Measurements from ENCODE around the gene REC114. TPM values are rescaled to one million over a fixed set of nuclear protein-coding genes. Genes with fewer than 3 reads are reported as not detected.

REC114 gene
- total RNA-seq, 1 donor from 2014 or later: not detected

GRCh38 chr15:73564255-73564654, 121.3 kb downstream of the REC114 start:
- no peaks in the 10 kb centered on the region for H3K9me3 Mint-ChIP-seq
- no peak for TF ChIP-seq CTCF (conservative IDR thresholded peaks at IDR 0.05)
- H3K36me3 Mint-ChIP-seq (ENCODE audit: low read depth): no peaks in the 10 kb centered on the region
- DNase-seq (ENCODE audit: low read depth, low spot score): no peak
- peaks cover 6% of the 10 kb centered on the region for H3K4me1 Mint-ChIP-seq
- no peak overlapping the region for H3K4me3 Mint-ChIP-seq
- no peaks in the 10 kb centered on the region for H3K27me3 Mint-ChIP-seq (ENCODE audit: low read depth)
- H3K27ac Mint-ChIP-seq (ENCODE audit: unreplicated experiment): no peak overlapping the region

GRCh38 chr15:73567020-73567419, 124.1 kb downstream of the REC114 start:
- no peaks in the 10 kb centered on the region for H3K9me3 Mint-ChIP-seq
- peaks cover 7% of the 10 kb centered on the region for H3K36me3 Mint-ChIP-seq (ENCODE audit: low read depth)
- TF ChIP-seq CTCF (conservative IDR thresholded peaks at IDR 0.05): no peak
- peaks cover 6% of the 10 kb centered on the region for H3K4me1 Mint-ChIP-seq
- no peaks in the 10 kb centered on the region for H3K27me3 Mint-ChIP-seq (ENCODE audit: low read depth)
- H3K4me3 Mint-ChIP-seq: no peak overlapping the region
- no peak for DNase-seq (ENCODE audit: low read depth, low spot score)
- H3K27ac Mint-ChIP-seq (ENCODE audit: unreplicated experiment): no peak overlapping the region

DNA sequence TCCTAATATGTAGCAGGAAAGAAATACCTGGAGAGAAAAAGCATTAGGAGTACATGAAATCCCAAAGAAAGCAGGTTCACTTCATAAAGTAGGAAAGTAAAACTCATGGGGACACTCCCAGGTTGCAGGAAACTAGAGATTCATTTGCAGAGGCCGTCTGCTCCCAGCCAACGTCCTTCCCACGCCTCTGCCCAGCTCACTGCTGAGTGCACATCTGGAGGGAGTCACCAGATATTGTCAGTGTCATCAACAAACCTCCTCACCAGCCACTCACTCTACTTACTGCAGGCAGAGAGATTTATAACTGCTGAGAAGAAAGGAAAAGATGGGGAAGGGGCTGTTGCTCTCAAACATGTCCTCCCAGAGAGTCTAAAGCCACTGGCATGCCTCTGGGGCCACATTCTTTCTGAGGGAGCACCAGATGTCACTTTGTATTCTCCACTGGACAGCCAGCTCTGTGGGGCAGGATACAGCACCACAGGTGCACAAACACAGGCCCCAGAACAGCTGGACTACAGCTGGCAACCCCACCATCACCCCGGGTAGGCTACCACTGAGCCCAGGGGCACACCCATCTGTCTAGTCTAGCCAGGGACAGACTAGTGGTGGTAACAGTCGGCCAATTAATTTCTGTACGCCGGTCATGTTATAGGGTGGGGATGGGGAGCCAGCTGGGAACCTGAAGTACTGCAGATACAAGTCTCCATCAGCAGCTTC, 125.8 kb downstream of the REC114 start:
- Mint-ChIP-seq H3K27me3 (ENCODE audit: low read depth) (no peaks in the 10 kb centered on the region), H3K36me3 (ENCODE audit: low read depth) (peaks cover 7% of the 10 kb centered on the region), H3K27ac (ENCODE audit: unreplicated experiment) (no peak overlapping the region), H3K4me3 (no peak overlapping the region), H3K4me1 (peaks cover 6% of the 10 kb centered on the region), H3K9me3 (no peaks in the 10 kb centered on the region)
- no peak for TF ChIP-seq CTCF (conservative IDR thresholded peaks at IDR 0.05)
- no peak for DNase-seq (ENCODE audit: low read depth, low spot score)

GRCh38 chr15:73569361-73569760, 126.4 kb downstream of the REC114 start:
- Mint-ChIP-seq H3K4me1 (peaks cover 2% of the 10 kb centered on the region), H3K36me3 (ENCODE audit: low read depth) (peaks cover 7% of the 10 kb centered on the region), H3K27me3 (ENCODE audit: low read depth) (no peaks in the 10 kb centered on the region), H3K9me3 (no peaks in the 10 kb centered on the region), H3K4me3 (no peak overlapping the region), H3K27ac (ENCODE audit: unreplicated experiment) (no peak overlapping the region)
- no peak for TF ChIP-seq CTCF (conservative IDR thresholded peaks at IDR 0.05)
- DNase-seq (ENCODE audit: low read depth, low spot score): no peak

DNA sequence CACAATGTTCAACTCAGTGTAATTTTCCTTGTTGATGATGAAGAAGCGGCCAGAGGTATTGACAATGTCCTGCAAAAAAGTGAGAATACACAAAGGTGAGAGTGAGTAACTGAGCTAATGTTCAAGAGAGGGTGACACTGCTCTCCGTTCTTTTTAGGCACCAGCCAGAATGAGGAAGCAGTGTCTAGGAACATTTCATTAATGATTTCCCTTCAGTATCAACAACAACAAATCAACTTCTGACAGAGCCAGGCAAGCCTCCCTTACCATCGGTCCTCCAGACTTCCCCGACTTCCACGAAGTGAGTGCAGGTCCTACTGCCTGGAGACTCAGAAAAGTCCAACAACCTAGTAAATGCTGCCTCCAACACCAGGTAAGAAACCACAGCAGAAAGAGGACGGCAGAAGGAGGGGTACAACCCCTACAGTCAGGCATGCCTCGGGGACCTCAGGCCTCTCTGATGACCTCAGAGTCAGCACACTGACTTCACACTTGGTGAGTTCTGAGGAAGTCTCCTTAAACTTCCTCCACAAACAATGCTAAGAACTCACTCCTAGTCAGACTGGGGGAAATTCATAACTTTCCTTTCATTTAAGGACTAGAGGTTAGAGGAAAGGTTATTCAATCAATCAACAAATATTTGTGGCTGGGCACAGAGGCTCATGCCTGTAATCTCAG, 127.5 kb downstream of the REC114 start:
- DNase-seq (ENCODE audit: low read depth, low spot score): no peak
- no peaks in the 10 kb centered on the region for H3K4me1 Mint-ChIP-seq
- H3K27ac Mint-ChIP-seq (ENCODE audit: unreplicated experiment): no peak overlapping the region
- no peaks in the 10 kb centered on the region for H3K27me3 Mint-ChIP-seq (ENCODE audit: low read depth)
- peaks cover 7% of the 10 kb centered on the region for H3K36me3 Mint-ChIP-seq (ENCODE audit: low read depth)
- no peak for TF ChIP-seq CTCF (conservative IDR thresholded peaks at IDR 0.05)
- H3K4me3 Mint-ChIP-seq: no peak overlapping the region
- H3K9me3 Mint-ChIP-seq: no peaks in the 10 kb centered on the region

Data from neural crest cell (in vitro differentiated cells).